Trophoblast cell (in vitro differentiated cells and primary cell): ENCODE measurements around the gene SLC33A1.
A peak's percentile ranks its signal among the peaks of the same experiment; 100 is the strongest.
"Not testable (repeated sequence)": the region's sequence is repeated elsewhere in the genome, so short reads cannot be mapped to it uniquely, and the experiment has no call there.

Source experiments
- DNase-seq, 2 donors: peaks; one replicate each; pipeline ENCODE4 v3.0.0-alpha.2; 2016
- H2AFZ ChIP-seq: 2 replicates; pipeline ENCODE4 v1.6.1; 2013; ENCODE audit warnings: low read length, moderate library complexity, mild to moderate bottlenecking; ENCODE audit not compliant: insufficient read depth, poor library complexity
- H2AK5ac ChIP-seq: 2 replicates; pipeline ENCODE4 v1.6.1; 2013; ENCODE audit warnings: mild to moderate bottlenecking, low read length
- H2BK120ac ChIP-seq: 2 replicates; pipeline ENCODE4 v1.6.1; 2013; ENCODE audit warnings: low read length, mild to moderate bottlenecking, moderate library complexity; ENCODE audit not compliant: insufficient read depth, poor library complexity
- H2BK12ac ChIP-seq: 2 replicates; pipeline ENCODE4 v1.6.1; 2013; ENCODE audit warnings: mild to moderate bottlenecking, low read length, moderate library complexity
- H2BK5ac ChIP-seq: 2 replicates; pipeline ENCODE4 v1.6.1; 2013; ENCODE audit warnings: low read length, low read depth, moderate library complexity, mild to moderate bottlenecking; ENCODE audit not compliant: poor library complexity
- H3K14ac ChIP-seq: 2 replicates; pipeline ENCODE4 v1.6.1; 2013; ENCODE audit warnings: mild to moderate bottlenecking, low read length
- H3K18ac ChIP-seq: 2 replicates; pipeline ENCODE4 v1.6.1; 2013; ENCODE audit warnings: mild to moderate bottlenecking, low read length
- H3K23ac ChIP-seq: 2 replicates; pipeline ENCODE4 v1.6.1; 2013; ENCODE audit warnings: low read length
- H3K27ac ChIP-seq: 2 replicates; pipeline ENCODE4 v1.5.1; 2013; ENCODE audit warnings: low read depth, mild to moderate bottlenecking, inconsistent platforms, low read length, moderate library complexity
- H3K27me3 ChIP-seq: 2 replicates; pipeline ENCODE4 v1.6.1; 2013; ENCODE audit warnings: inconsistent platforms, mild to moderate bottlenecking, low read length, moderate library complexity; ENCODE audit not compliant: insufficient read depth
- H3K36me3 ChIP-seq, 2 experiments: 1 replicate in 1 of 2; 2 replicates in 1 of 2; pipeline ENCODE4 v1.6.1; 2013; ENCODE audit warnings: low read length in 2 of 2, mild to moderate bottlenecking in 2 of 2, moderate library complexity in 1 of 2; ENCODE audit not compliant: insufficient read depth in 2 of 2, control insufficient read depth in 1 of 2
- H3K4ac ChIP-seq: 2 replicates; pipeline ENCODE4 v1.6.1; 2013; ENCODE audit warnings: low read depth, mild to moderate bottlenecking, low read length, moderate library complexity
- H3K4me1 ChIP-seq, 2 experiments: 1 replicate in 1 of 2; 2 replicates in 1 of 2; pipeline ENCODE4 v1.6.1; 2013; ENCODE audit warnings: low read length in 2 of 2, mild to moderate bottlenecking in 2 of 2, moderate library complexity in 1 of 2; ENCODE audit not compliant: insufficient read depth in 2 of 2, control insufficient read depth in 1 of 2
- H3K4me2 ChIP-seq: 2 replicates; pipeline ENCODE4 v1.6.1; 2013; ENCODE audit warnings: inconsistent platforms, mild to moderate bottlenecking, low read length, moderate library complexity
- H3K4me3 ChIP-seq: 2 replicates; pipeline ENCODE4 v1.5.1; 2013; ENCODE audit warnings: mild to moderate bottlenecking, low read depth, low read length, inconsistent platforms
- H3K79me1 ChIP-seq: one replicate; pipeline ENCODE4 v1.6.1; 2013; ENCODE audit warnings: low read length
- H3K79me2 ChIP-seq: 2 replicates; pipeline ENCODE4 v1.6.1; 2013; ENCODE audit warnings: low read length, mild to moderate bottlenecking; ENCODE audit not compliant: control insufficient read depth, insufficient read depth, poor library complexity
- H3K9ac ChIP-seq: 2 replicates; pipeline ENCODE4 v1.6.1; 2013; ENCODE audit warnings: mild to moderate bottlenecking, low read length
- H3K9me3 ChIP-seq: 2 replicates; pipeline ENCODE4 v1.6.1; 2013; ENCODE audit warnings: low read depth, mild to moderate bottlenecking, control low read depth, inconsistent platforms, low read length; ENCODE audit not compliant: insufficient read depth
- H4K12ac ChIP-seq: 2 replicates; pipeline ENCODE4 v1.6.1; 2013; ENCODE audit warnings: low read depth, mild to moderate bottlenecking, low read length, moderate library complexity
- H4K8ac ChIP-seq: 2 replicates; pipeline ENCODE4 v1.6.1; 2013; ENCODE audit warnings: low read depth, mild to moderate bottlenecking, low read length, moderate library complexity
- H4K91ac ChIP-seq: one replicate; pipeline ENCODE4 v1.6.1; 2013; ENCODE audit warnings: low read depth, mild to moderate bottlenecking, low read length, moderate library complexity
- WGBS: extraction: QIAGEN DNeasy Blood & Tissue Kit; methylation state at CpG from one replicate; pipeline ENCODE4 v1.1.7; 2013; ENCODE audit warnings: missing lambda C conversion rate; ENCODE audit not compliant: insufficient read length, insufficient coverage; ENCODE audit errors: extremely low coverage; 5-methylcytosine and 5-hydroxymethylcytosine counted together

SLC33A1 gene

DNA sequence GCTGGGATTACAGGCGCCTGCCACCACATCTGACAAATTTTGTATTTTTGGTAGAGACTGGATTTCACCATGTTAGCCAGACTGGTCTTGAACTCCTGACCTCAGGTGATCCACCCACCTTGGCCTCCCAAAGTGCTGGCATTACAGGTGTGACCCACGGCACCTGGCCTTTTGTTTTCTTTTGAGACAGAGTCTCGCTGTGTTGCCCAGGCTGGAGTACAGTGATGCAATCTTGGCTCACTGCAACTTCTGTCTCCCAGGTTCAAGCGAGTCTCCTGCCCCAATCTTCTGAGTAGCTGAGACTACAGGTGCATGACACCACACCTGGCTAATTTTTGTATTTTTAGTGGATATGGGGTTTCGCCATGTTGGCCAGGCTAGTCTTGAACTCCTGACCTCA, 6.2 kb upstream of the SLC33A1 start:
- H2AFZ ChIP-seq, H3K9me3 ChIP-seq, H3K36me3 ChIP-seq, H2BK12ac ChIP-seq, H2AK5ac ChIP-seq, H3K4me3 ChIP-seq, H3K4ac ChIP-seq, H3K4me2 ChIP-seq, H3K79me1 ChIP-seq, H2BK5ac ChIP-seq, H4K91ac ChIP-seq, H4K12ac ChIP-seq, H3K23ac ChIP-seq, H3K9ac ChIP-seq, H3K79me2 ChIP-seq, DNase-seq, H3K27ac ChIP-seq, H4K8ac ChIP-seq, H3K18ac ChIP-seq, H2BK120ac ChIP-seq, H3K27me3 ChIP-seq, H3K14ac ChIP-seq, H3K4me1 ChIP-seq: not testable (repeated sequence)
- WGBS: no CpG with 5 or more reads among the region's 5 CpGs

DNA sequence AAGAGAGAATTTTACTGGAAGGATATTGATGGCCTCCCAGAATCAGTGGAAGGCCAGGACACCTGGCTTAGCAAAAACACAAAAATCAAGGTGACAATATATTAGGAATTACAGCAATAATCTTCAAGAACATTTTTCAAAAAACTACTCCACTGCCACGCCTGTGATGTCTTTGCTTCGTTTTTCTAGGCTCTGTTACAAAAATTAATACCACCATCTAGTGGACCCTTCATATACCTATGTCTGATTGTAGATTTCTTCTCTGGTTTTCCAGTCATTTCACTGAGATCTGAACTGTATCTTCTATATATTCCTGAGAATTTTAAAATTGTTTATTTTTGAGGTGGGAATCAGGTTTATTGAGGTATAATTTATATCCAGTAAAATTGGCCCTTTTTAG, 5.6 kb upstream of the SLC33A1 start:
- DNase-seq: no peak
- Histone ChIP-seq H4K8ac (no peak overlapping the region), H3K79me1 (peaks cover 2% of the 10 kb centered on the region), H2BK12ac (no peak overlapping the region), H3K23ac (no peak overlapping the region), H3K14ac (no peak overlapping the region), H3K4me2 (no peak overlapping the region), H2AK5ac (no peak overlapping the region), H3K4ac (no peak overlapping the region), H4K12ac (no peak overlapping the region), H2AFZ (no peak overlapping the region), H3K79me2 (no peaks in the 10 kb centered on the region), H3K4me1 (no peaks in the 10 kb centered on the region), H2BK120ac (no peak overlapping the region), H4K91ac (no peak overlapping the region), H3K36me3 (no peaks in the 10 kb centered on the region), H3K9me3 (no peaks in the 10 kb centered on the region), H3K9ac (no peak overlapping the region), H3K27ac (no peak overlapping the region), H3K4me3 (no peak overlapping the region), H3K27me3 (no peaks in the 10 kb centered on the region), H3K18ac (no peak overlapping the region), H2BK5ac (no peak overlapping the region)
- whole genome bisulfite sequencing: no CpG with 5 or more reads among the region's 2 CpGs

DNA sequence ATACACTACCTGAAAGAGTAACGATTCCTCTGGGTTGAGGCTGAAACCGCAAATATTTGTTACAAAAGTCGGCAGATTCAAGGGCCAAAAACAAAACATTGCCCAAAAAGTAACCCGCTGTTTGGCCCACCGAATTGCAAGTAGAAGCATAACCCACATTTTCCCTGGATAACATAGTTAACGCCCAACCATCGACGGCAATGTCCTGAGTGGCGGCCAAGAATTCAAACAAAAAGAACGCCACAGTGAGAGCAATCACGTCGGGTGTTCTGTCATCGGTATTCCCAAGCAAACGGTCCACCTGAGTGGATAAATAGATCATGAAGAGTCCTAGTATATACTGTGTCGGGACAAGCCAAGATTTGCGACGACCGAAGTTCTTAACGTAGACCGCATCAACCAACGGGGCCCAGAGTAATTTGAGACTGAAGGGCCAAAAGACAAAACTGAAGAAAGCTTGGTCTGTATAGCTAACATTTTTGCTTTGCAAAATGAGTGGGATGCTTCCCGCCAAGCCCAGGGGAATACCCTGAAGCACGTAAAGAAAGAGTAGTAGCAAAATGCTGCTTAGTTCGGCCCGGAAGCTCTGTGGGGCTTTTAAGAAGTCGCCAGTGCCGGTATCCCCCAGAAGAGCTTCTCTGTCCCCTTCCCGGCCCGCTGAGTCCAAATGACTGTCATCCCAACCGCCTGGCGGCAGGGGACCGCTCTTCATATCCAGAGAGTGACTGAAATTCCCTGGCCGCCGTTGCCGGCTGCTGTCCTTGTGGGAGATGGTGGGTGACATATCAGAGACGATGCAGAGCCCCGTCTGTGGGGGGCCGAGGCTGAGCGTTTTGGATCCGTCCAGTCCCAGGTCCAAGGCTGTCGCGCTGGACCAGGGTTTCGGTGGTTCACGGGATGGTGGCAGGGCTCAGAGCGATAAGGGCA, 750 bp downstream of the SLC33A1 start:
- H3K4me3 ChIP-seq: peak overlapping the region; percentile 93
- H3K27ac ChIP-seq: peak overlapping the region; percentile 59
- peak overlapping the region; percentile 86 for H2AK5ac ChIP-seq
- peak overlapping the region; percentile 72 for H3K14ac ChIP-seq
- peak overlapping the region; percentile 59 for H4K91ac ChIP-seq
- no peaks in the 10 kb centered on the region for H3K9me3 ChIP-seq
- peak overlapping the region; percentile 90 for H4K12ac ChIP-seq
- peak overlapping the region; percentile 88 for H3K4ac ChIP-seq
- no CpG with 5 or more reads among the region's 45 CpGs for WGBS
- H2BK12ac ChIP-seq: no peak overlapping the region
- H4K8ac ChIP-seq: peak overlapping the region; percentile 89
- H2BK120ac ChIP-seq: peak overlapping the region; percentile 23
- peaks cover 0 to 3% of the 10 kb centered on the region in 2 experiments for H3K4me1 ChIP-seq
- peaks cover 9% of the 10 kb centered on the region for H3K79me1 ChIP-seq
- peak overlapping the region; percentile 62 for H2BK5ac ChIP-seq
- H3K4me2 ChIP-seq: peak overlapping the region; percentile 84
- peak overlapping the region; percentile 88 for H3K9ac ChIP-seq
- no peak overlapping the region for H3K23ac ChIP-seq
- H2AFZ ChIP-seq: peak overlapping the region; percentile 81
- H3K27me3 ChIP-seq: no peaks in the 10 kb centered on the region
- H3K36me3 ChIP-seq: peaks cover 0 to 3% of the 10 kb centered on the region in 2 experiments
- H3K18ac ChIP-seq: peak overlapping the region; percentile 55
- DNase-seq: peak; percentile 26 to 56
- peaks cover 12% of the 10 kb centered on the region for H3K79me2 ChIP-seq

DNA sequence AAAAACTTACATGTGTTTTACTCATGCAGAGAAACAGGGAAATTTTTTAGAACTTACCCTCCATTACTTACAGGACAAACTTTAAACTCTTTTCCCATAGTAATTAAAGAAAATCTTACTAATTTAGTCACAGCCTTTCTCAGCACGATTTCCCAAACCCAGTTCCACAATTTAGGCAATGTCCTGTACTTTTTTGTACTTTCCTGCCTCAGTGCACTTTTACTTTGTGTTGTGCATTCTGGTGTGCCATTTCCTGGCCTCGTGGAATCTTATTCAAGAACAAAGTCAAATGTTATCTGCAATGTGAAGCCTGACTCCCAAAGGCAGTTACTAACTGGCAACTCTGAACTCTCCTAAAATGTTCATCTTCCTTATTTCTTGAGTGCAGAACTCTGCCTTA, 1.9 kb downstream of the SLC33A1 start:
- Histone ChIP-seq H3K9ac (no peak overlapping the region), H3K27ac (no peak overlapping the region), H3K4ac (peak overlapping the region; percentile 64), H3K36me3 (peaks cover 0 to 5% of the 10 kb centered on the region in 2 experiments), H3K4me3 (no peak overlapping the region), H3K23ac (no peak overlapping the region), H4K12ac (no peak overlapping the region), H4K91ac (no peak overlapping the region), H3K27me3 (no peaks in the 10 kb centered on the region), H3K18ac (no peak overlapping the region), H2BK120ac (no peak overlapping the region), H2AK5ac (no peak overlapping the region), H3K4me1 (peaks cover 0 to 3% of the 10 kb centered on the region in 2 experiments), H3K4me2 (peak overlapping the region; percentile 84), H2BK5ac (no peak overlapping the region), H3K9me3 (no peaks in the 10 kb centered on the region), H4K8ac (no peak overlapping the region), H3K79me1 (peaks cover 9% of the 10 kb centered on the region), H3K79me2 (peaks cover 12% of the 10 kb centered on the region), H3K14ac (no peak overlapping the region), H2AFZ (no peak overlapping the region), H2BK12ac (no peak overlapping the region)
- WGBS: no CpG with 5 or more reads among the region's 2 CpGs
- DNase-seq: no peak
